Mucosa of rectum (tissue), 2 donors: ENCODE measurements around the gene CASP10.
"Not testable (repeated sequence)": the region's sequence is repeated elsewhere in the genome, so short reads cannot be mapped to it uniquely, and the experiment has no call there.

Source experiments
- H3K27ac ChIP-seq, 2 donors: one replicate each; pipeline ENCODE4 v1.7.0; 2013; ENCODE audit warnings: inconsistent platforms in 2 of 2, low read depth in 2 of 2, low read length in 2 of 2
- H3K27me3 ChIP-seq, 2 donors: one replicate each; pipeline ENCODE4 v1.7.0; 2013; ENCODE audit warnings: low read length in 2 of 2; ENCODE audit not compliant: control insufficient read depth in 2 of 2, insufficient read depth in 2 of 2
- H3K36me3 ChIP-seq, 2 donors: one replicate each; pipeline ENCODE4 v1.7.0; 2013; ENCODE audit warnings: low read length in 2 of 2; ENCODE audit not compliant: control insufficient read depth in 2 of 2, insufficient read depth in 2 of 2
- H3K4me1 ChIP-seq, 2 donors: one replicate each; pipeline ENCODE4 v1.7.0; 2013; ENCODE audit warnings: low read length in 2 of 2, mild to moderate bottlenecking in 1 of 2; ENCODE audit not compliant: control insufficient read depth in 2 of 2, insufficient read depth in 2 of 2
- H3K4me3 ChIP-seq, 2 donors: one replicate each; pipeline ENCODE4 v1.7.0; 2013; ENCODE audit warnings: low read length in 2 of 2
- H3K9ac ChIP-seq, 2 donors: one replicate each; pipeline ENCODE4 v1.7.0; 2013; ENCODE audit warnings: low read length in 2 of 2, low read depth in 1 of 2, mild to moderate bottlenecking in 1 of 2
- H3K9me3 ChIP-seq, 2 donors: one replicate each; pipeline ENCODE4 v1.7.0; 2013; ENCODE audit warnings: low read length in 2 of 2; ENCODE audit not compliant: control insufficient read depth in 2 of 2
- donor health status: healthy.
- donor health status: Normal muscosa, but diverticular disease.

The CASP10 gene

GRCh38 chr2:201231781-201232466 is 49.0 kb downstream of the CASP10 start:
- peak overlapping the region in 1 of 2 donors; percentile 39 for H3K9ac ChIP-seq
- no peaks in the 10 kb centered on the region for H3K9me3 ChIP-seq
- H3K27ac ChIP-seq = peak overlapping the region; percentile 83 to 89
- peaks cover 26 to 43% of the 10 kb centered on the region in 2 donors for H3K4me1 ChIP-seq
- no peaks in the 10 kb centered on the region for H3K36me3 ChIP-seq
- H3K27me3 ChIP-seq = no peaks in the 10 kb centered on the region
- H3K4me3 ChIP-seq = peak overlapping the region; percentile 48 to 81

GRCh38 chr2:201232467-201232815 is 49.5 kb downstream of the CASP10 start:
- Histone ChIP-seq H3K27ac (peak overlapping the region; percentile 83 to 89), H3K9ac (peak overlapping the region; percentile 37 to 90)

GRCh38 chr2:201233192-201233811 is 50.4 kb downstream of the CASP10 start:
- peaks cover 26 to 33% of the 10 kb centered on the region in 2 donors for H3K4me1 ChIP-seq
- H3K27ac ChIP-seq = peak overlapping the region; percentile 83 to 89
- H3K36me3 ChIP-seq = peaks cover 0 to 3% of the 10 kb centered on the region in 2 donors
- H3K9me3 ChIP-seq = no peaks in the 10 kb centered on the region
- peak overlapping the region; percentile 78 to 90 for H3K9ac ChIP-seq
- H3K27me3 ChIP-seq = no peaks in the 10 kb centered on the region
- H3K4me3 ChIP-seq = peak overlapping the region; percentile 56 to 81

More at GRCh38 chr2:201232467-201232815, 49.5 kb downstream of the CASP10 start:
- H3K9me3 ChIP-seq = no peaks in the 10 kb centered on the region
- H3K4me3 ChIP-seq = peak overlapping the region; percentile 48 to 81
- H3K36me3 ChIP-seq = no peaks in the 10 kb centered on the region
- H3K4me1 ChIP-seq = peaks cover 26 to 39% of the 10 kb centered on the region in 2 donors
- no peaks in the 10 kb centered on the region for H3K27me3 ChIP-seq

- Histone ChIP-seq H3K9ac (peak overlapping the region; percentile 78 to 90), H3K9me3 (no peaks in the 10 kb centered on the region), H3K4me3 (peak overlapping the region; percentile 56 to 81), H3K36me3 (peaks cover 0 to 3% of the 10 kb centered on the region in 2 donors), H3K27ac (peak overlapping the region; percentile 83 to 89), H3K27me3 (no peaks in the 10 kb centered on the region), H3K4me1 (peaks cover 20 to 26% of the 10 kb centered on the region in 2 donors)
These were observed 51.1 kb downstream of the CASP10 start for GRCh38 chr2:201233812-201234662.

- Histone ChIP-seq H3K9ac (peak overlapping the region in 1 of 2 donors; percentile 78), H3K9me3 (no peaks in the 10 kb centered on the region), H3K4me1 (peaks cover 19 to 23% of the 10 kb centered on the region in 2 donors), H3K27me3 (no peaks in the 10 kb centered on the region), H3K36me3 (peaks cover 0 to 3% of the 10 kb centered on the region in 2 donors), H3K4me3 (peak overlapping the region; percentile 56 to 81), H3K27ac (peak overlapping the region; percentile 12 to 89)
These were observed 51.8 kb downstream of the CASP10 start for GRCh38 chr2:201234663-201235135.

GRCh38 chr2:201235860-201236811 is 53.2 kb downstream of the CASP10 start:
- no peak overlapping the region for H3K27ac ChIP-seq
- H3K4me1 ChIP-seq = peaks cover 19 to 23% of the 10 kb centered on the region in 2 donors
- H3K27me3 ChIP-seq = no peaks in the 10 kb centered on the region
- peaks cover 0 to 3% of the 10 kb centered on the region in 2 donors for H3K36me3 ChIP-seq
- H3K9ac ChIP-seq = peak overlapping the region; percentile 34 to 38
- H3K4me3 ChIP-seq = peak overlapping the region; percentile 30 to 55
- H3K9me3 ChIP-seq = no peaks in the 10 kb centered on the region

- Histone ChIP-seq H3K9ac (no peak overlapping the region), H3K27ac (no peak overlapping the region), H3K27me3 (no peaks in the 10 kb centered on the region), H3K9me3 (no peaks in the 10 kb centered on the region), H3K36me3 (peaks cover 0 to 3% of the 10 kb centered on the region in 2 donors), H3K4me1 (peaks cover 15% of the 10 kb centered on the region in 2 donors), H3K4me3 (no peak overlapping the region)
These were observed 54.7 kb downstream of the CASP10 start for GRCh38 chr2:201237486-201238123.

- Histone ChIP-seq H3K9ac (peak overlapping the region in 1 of 2 donors; percentile 38), H3K4me1 (peaks cover 11 to 12% of the 10 kb centered on the region in 2 donors), H3K27ac (peak overlapping the region; percentile 1 to 19), H3K4me3 (peak overlapping the region in 1 of 2 donors; percentile 23)
- not testable (repeated sequence) for H3K36me3 ChIP-seq, H3K27me3 ChIP-seq, H3K9me3 ChIP-seq
These were observed 56.4 kb downstream of the CASP10 start for GRCh38 chr2:201239167-201239935.
